GM23338 (cell line): ENCODE measurements around the gene FNIP2.

ENCODE experiments used
- CREB1 ChIP-seq: fragments of 250-450 bp; sonication (Bioruptor Pico); IDR thresholded peaks from 2 replicates; pipeline ENCODE4 v1.5.0; 2020; ENCODE audit warnings: low read depth, mild to moderate bottlenecking, moderate library complexity
- CTCF ChIP-seq, 2 experiments: fragments of 200-600 bp in 1 of 2; sonication (generic) in 1 of 2; conservative IDR thresholded peaks; 2 replicates each; pipeline versions ENCODE4 v1.5.1 to v1.6.1; 2016 to 2017; ENCODE audit warnings: antibody characterized with exemption in 2 of 2, low read depth in 2 of 2, mild to moderate bottlenecking in 2 of 2, moderate library complexity in 1 of 2
- ETS1 ChIP-seq: IDR thresholded peaks from 2 replicates; pipeline ENCODE4 v1.6.1; 2016; ENCODE audit warnings: antibody characterized with exemption
- EZH2 ChIP-seq: fragments of 200-600 bp; sonication (generic); IDR thresholded peaks from one replicate; pipeline ENCODE4 v1.8.0; 2017; ENCODE audit warnings: antibody characterized with exemption, mild to moderate bottlenecking, low read depth; ENCODE audit not compliant: unreplicated experiment
- EZH2phosphoT487 ChIP-seq: fragments of 200-600 bp; sonication (generic); IDR thresholded peaks from one replicate; pipeline ENCODE4 v1.8.1; 2018; ENCODE audit warnings: antibody characterized with exemption; ENCODE audit not compliant: unreplicated experiment
- JUNB ChIP-seq: IDR thresholded peaks from one replicate; pipeline ENCODE4 v1.6.1; 2016; ENCODE audit warnings: antibody characterized with exemption; ENCODE audit not compliant: unreplicated experiment
- NANOG ChIP-seq: IDR thresholded peaks from 2 replicates; pipeline ENCODE4 v1.6.1; 2016; ENCODE audit warnings: antibody characterized with exemption, borderline replicate concordance
- POLR2AphosphoS5 ChIP-seq: IDR thresholded peaks from 2 replicates; pipeline ENCODE4 v1.6.1; 2016; ENCODE audit warnings: antibody characterized with exemption, low read depth
- REST ChIP-seq: IDR thresholded peaks from one replicate; pipeline ENCODE4 v1.6.1; 2018; ENCODE audit warnings: antibody characterized with exemption; ENCODE audit not compliant: unreplicated experiment
- STAT1 ChIP-seq: IDR thresholded peaks from one replicate; pipeline ENCODE4 v1.6.1; 2016; ENCODE audit warnings: antibody characterized with exemption; ENCODE audit not compliant: unreplicated experiment
- ZNF114 ChIP-seq: fragments of 250-450 bp; sonication (Bioruptor Pico); IDR thresholded peaks from 2 replicates; pipeline ENCODE4 v1.5.0; 2020; ENCODE audit warnings: mild to moderate bottlenecking, moderate library complexity
- ZNF331 ChIP-seq: fragments of 250-450 bp; sonication (Bioruptor Pico); IDR thresholded peaks from 2 replicates; pipeline ENCODE4 v1.5.0; 2020; ENCODE audit warnings: low read depth, mild to moderate bottlenecking, moderate library complexity

GRCh38 chr4:158845311-158846041 is 76.7 kb downstream of the FNIP2 start:
- TF ChIP-seq CTCF (conservative IDR thresholded peaks at IDR 0.05; ENCODE audit: low read depth in 2 of 2) (no peak), JUNB (no peak), EZH2 (no peak), POLR2AphosphoS5 (no peak), EZH2phosphoT487 (no peak), CREB1 (peak; percentile 54), NANOG (peak; percentile 64; the same call in 1 of the 2 replicates), REST (no peak), ZNF331 (CRISPR knock-in tag) (no peak), STAT1 (no peak), ZNF114 (no peak), ETS1 (no peak)
